H1 (cell line): ENCODE results near the gene GRID2. TPM values are rescaled to one million over a fixed set of nuclear protein-coding genes. Genes with fewer than 3 reads are reported as not detected.

Experiments
- CTCF ChIA-PET: fragments of 300-600 bp; sonication (Branson Sonifier 250); formaldehyde crosslinking; loops from one replicate; lab custom pipeline; 2021; ENCODE audit not compliant: partially characterized antibody; lab: Charles Lee
- POLR2A ChIA-PET: fragments of 300-600 bp; sonication (Branson Sonifier 250); formaldehyde crosslinking; loops from one replicate; lab custom pipeline; 2021; ENCODE audit warnings: inconsistent platforms; ENCODE audit not compliant: partially characterized antibody; lab: Charles Lee
- DNase-seq, 2 experiments: peaks; one replicate each; pipeline versions ENCODE4 v3.0.0 to v3.0.0-alpha.2; 2010 to 2022; ENCODE audit warnings: low spot score in 2 of 2, low read depth in 1 of 2, mixed read lengths in 1 of 2
- FAIRE-seq: peaks from 2 replicates; lab custom pipeline; 2011; peaks lifted over from hg19 to GRCh38; lab: Jason Lieb, UNC
- H2AFZ ChIP-seq: 2 replicates; pipeline ENCODE4 v1.8.1; 2012; ENCODE audit warnings: low read length, inconsistent platforms
- H2AK5ac ChIP-seq: 2 replicates; pipeline ENCODE4 v1.6.1; 2013; ENCODE audit warnings: low read depth, low read length
- H2BK120ac ChIP-seq: replicated peaks from 2 replicates; pipeline ENCODE3; 2013; ENCODE audit warnings: low read depth, low read length, inconsistent platforms
- H2BK12ac ChIP-seq: 2 replicates; pipeline ENCODE4 v1.6.1; 2013; ENCODE audit warnings: low read depth, low read length
- H2BK15ac ChIP-seq: 2 replicates; pipeline ENCODE4 v1.6.1; 2013; ENCODE audit warnings: low read length
- H2BK20ac ChIP-seq: 2 replicates; pipeline ENCODE4 v1.6.1; 2013; ENCODE audit warnings: low read length
- H2BK5ac ChIP-seq: 2 replicates; pipeline ENCODE4 v1.6.1; 2013; ENCODE audit warnings: low read depth, low read length
- H3K14ac ChIP-seq: 2 replicates; pipeline ENCODE4 v1.6.1; 2013; ENCODE audit warnings: inconsistent platforms; ENCODE audit not compliant: insufficient read length
- H3K18ac ChIP-seq: 2 replicates; pipeline ENCODE4 v1.6.1; 2013; ENCODE audit warnings: low read length; ENCODE audit errors: extremely low read depth
- H3K23ac ChIP-seq: 2 replicates; pipeline ENCODE4 v1.6.1; 2013; ENCODE audit warnings: inconsistent platforms; ENCODE audit not compliant: insufficient read length
- H3K23me2 ChIP-seq: 2 replicates; pipeline ENCODE4 v1.6.1; 2013; ENCODE audit warnings: low read depth, low read length
- H3K27ac ChIP-seq: 2 replicates; pipeline ENCODE4 v1.6.1; 2011; ENCODE audit warnings: low read depth, low read length, inconsistent platforms
- H3K27me3 ChIP-seq, 4 experiments: replicated peaks in 1 of 4; 1 replicate in 1 of 4; 2 replicates in 3 of 4; pipeline versions ENCODE4 v1.6.1 to v1.8.1; 2011 to 2013; ENCODE audit warnings: low read length in 3 of 4, mild to moderate bottlenecking in 3 of 4, inconsistent platforms in 2 of 4, mixed read lengths in 2 of 4, moderate library complexity in 1 of 4; ENCODE audit not compliant: control insufficient read depth in 3 of 4, insufficient read depth in 3 of 4; ENCODE audit errors: extremely low read depth in 1 of 4
- H3K36me3 ChIP-seq, 4 experiments: 2 replicates each; pipeline versions ENCODE4 v1.6.1 to v1.8.1; 2011 to 2013; ENCODE audit warnings: mild to moderate bottlenecking in 4 of 4, low read length in 3 of 4, moderate library complexity in 2 of 4, control low read depth in 1 of 4, inconsistent platforms in 1 of 4; ENCODE audit not compliant: insufficient read depth in 4 of 4, control insufficient read depth in 2 of 4
- H3K4ac ChIP-seq: replicated peaks from 2 replicates; pipeline ENCODE3; 2013; ENCODE audit warnings: low read length, low read depth, mixed read lengths, inconsistent platforms; ENCODE audit not compliant: insufficient read length
- H3K4me1 ChIP-seq, 4 experiments: replicated peaks in 1 of 4; 1 replicate in 1 of 4; 2 replicates in 3 of 4; pipeline versions ENCODE4 v1.6.1 to v1.8.1; 2011 to 2013; ENCODE audit warnings: low read length in 3 of 4, inconsistent platforms in 2 of 4, mixed read lengths in 1 of 4; ENCODE audit not compliant: insufficient read depth in 4 of 4, control insufficient read depth in 3 of 4
- H3K4me2 ChIP-seq, 2 experiments: 2 replicates each; pipeline versions ENCODE4 v1.6.1 to v1.8.1; 2011 to 2013; ENCODE audit warnings: low read depth in 2 of 2, low read length in 2 of 2, control low read depth in 1 of 2, inconsistent platforms in 1 of 2, mild to moderate bottlenecking in 1 of 2; ENCODE audit not compliant: insufficient read depth in 1 of 2
- H3K4me3 ChIP-seq, 4 experiments: fragments of 200-600, 300-600 bp in 1 of 4; sonication (generic), shearing (Covaris generic), sonication (Bioruptor Twin) in 1 of 4; 2 replicates each; pipeline versions ENCODE4 v1.5.1 to v1.8.1; 2011 to 2016; ENCODE audit warnings: low read length in 4 of 4, low read depth in 3 of 4, control low read depth in 2 of 4, inconsistent platforms in 2 of 4, mild to moderate bottlenecking in 2 of 4, mixed read lengths in 1 of 4, moderate library complexity in 1 of 4; ENCODE audit not compliant: insufficient read depth in 2 of 4; ENCODE audit errors: extremely low read depth in 1 of 4
- H3K56ac ChIP-seq: replicated peaks from 2 replicates; pipeline ENCODE3; 2013; ENCODE audit warnings: low read depth, mild to moderate bottlenecking, mixed read lengths, low read length, inconsistent platforms; ENCODE audit not compliant: insufficient read length
- H3K79me1 ChIP-seq: 2 replicates; pipeline ENCODE4 v1.6.1; 2013; ENCODE audit warnings: low read depth, low read length, control low read depth
- H3K79me2 ChIP-seq, 2 experiments: 2 replicates each; pipeline versions ENCODE4 v1.6.1 to v1.8.1; 2012 to 2013; ENCODE audit warnings: low read length in 2 of 2, mild to moderate bottlenecking in 2 of 2, inconsistent platforms in 1 of 2; ENCODE audit not compliant: insufficient read depth in 2 of 2, control insufficient read depth in 1 of 2
- H3K9ac ChIP-seq, 4 experiments: replicated peaks in 1 of 4; 1 replicate in 1 of 4; 2 replicates in 3 of 4; pipeline versions ENCODE4 v1.6.1 to v1.8.1; 2011 to 2013; ENCODE audit warnings: low read depth in 3 of 4, low read length in 3 of 4, control low read depth in 2 of 4, mild to moderate bottlenecking in 2 of 4, moderate library complexity in 2 of 4, inconsistent platforms in 1 of 4; ENCODE audit errors: extremely low read depth in 1 of 4
- H3K9me3 ChIP-seq, 2 experiments: 2 replicates each; pipeline versions ENCODE4 v1.6.1 to v1.8.1; 2012 to 2013; ENCODE audit warnings: mild to moderate bottlenecking in 2 of 2, moderate library complexity in 2 of 2, control low read depth in 1 of 2, inconsistent platforms in 1 of 2, low read depth in 1 of 2, low read length in 1 of 2, mixed read lengths in 1 of 2; ENCODE audit not compliant: insufficient read depth in 2 of 2
- H4K20me1 ChIP-seq, 2 experiments: replicated peaks in 1 of 2; 2 replicates each; pipeline versions ENCODE3 to v1.8.1; 2011 to 2013; ENCODE audit warnings: inconsistent platforms in 2 of 2, low read length in 2 of 2, mild to moderate bottlenecking in 1 of 2; ENCODE audit not compliant: insufficient read depth in 2 of 2, control insufficient read depth in 1 of 2
- H4K5ac ChIP-seq: 2 replicates; pipeline ENCODE4 v1.6.1; 2013; ENCODE audit warnings: low read length, low read depth, mixed read lengths, inconsistent platforms; ENCODE audit not compliant: insufficient read length
- H4K8ac ChIP-seq: 2 replicates; pipeline ENCODE4 v1.8.0; 2013; ENCODE audit warnings: mild to moderate bottlenecking, moderate library complexity, low read length, inconsistent platforms; ENCODE audit not compliant: insufficient read depth; ENCODE audit errors: extremely low read depth
- H4K91ac ChIP-seq: replicated peaks from 2 replicates; pipeline ENCODE3; 2013; ENCODE audit warnings: low read length, mixed read lengths, inconsistent platforms; ENCODE audit not compliant: insufficient read length
- BCL11A ChIP-seq, 2 experiments: IDR thresholded peaks; one replicate each; pipeline ENCODE4 v1.6.1; 2011; ENCODE audit warnings: low read depth in 2 of 2, low read length in 2 of 2, mild to moderate bottlenecking in 2 of 2
- CEBPB ChIP-seq: IDR thresholded peaks from 2 replicates; pipeline ENCODE4 v1.6.1; 2012; ENCODE audit warnings: low read depth, low read length
- SP2 ChIP-seq: IDR thresholded peaks from 2 replicates; pipeline ENCODE4 v1.6.1; 2012; ENCODE audit warnings: mild to moderate bottlenecking, low read length, inconsistent platforms
- SP4 ChIP-seq: IDR thresholded peaks from 2 replicates; pipeline ENCODE4 v1.6.1; 2012; ENCODE audit warnings: low read length, inconsistent platforms
- WGBS, 2 experiments: shearing (Covaris generic) in 1 of 2; methylation state at CpG; one replicate each; pipeline versions ENCODE4 v1.1.6 to v1.1.7; 2013 to 2015; ENCODE audit warnings: low lambda C conversion rate in 2 of 2, mixed read lengths in 2 of 2, inconsistent platforms in 1 of 2, low coverage in 1 of 2, missing lambda C conversion rate in 1 of 2; ENCODE audit not compliant: insufficient replicate concordance in 2 of 2, insufficient coverage in 1 of 2, insufficient read length in 1 of 2; ENCODE audit errors: extremely low coverage in 1 of 2, missing lambda C conversion rate in 1 of 2; 5-methylcytosine and 5-hydroxymethylcytosine counted together
- polyA plus RNA-seq, 7 experiments: library from polyadenylated mRNA; depleted of rRNA in 3 of 7; stranded (reverse) in 5 of 7; unstranded in 2 of 7; fragments of >200 nt in 5 of 7; fragments of 200-250 nt in 2 of 7; gene quantifications; 1 replicate in 5 of 7; 2 replicates in 1 of 7; 4 replicates in 1 of 7; pipeline versions ENCODE4 v1.2.1 to v1.2.3, GENCODE V29; 2011 to 2013; ENCODE audit warnings: missing spikeins in 2 of 7, mixed read lengths in 2 of 7
- total RNA-seq: library from RNA; stranded (reverse); fragmentation: NEBNext Ultra II Directional; extraction: Animal tissue kit (Norgen Biotek cat#: 25700); gene quantifications from 2 replicates; pipeline ENCODE4 v1.2.1, GENCODE V29; 2021

GRID2 gene
- total and polyA plus RNA-seq, 2 of the 8 experiments (the other 6 are each of a cell fraction or from before 2014, with no cell fraction given) = 31.1 to 81.9 TPM

- Histone ChIP-seq H3K4me3 (no peak overlapping the region), H3K36me3 (no peaks in the 10 kb centered on the region), H2AK5ac (no peak overlapping the region), H3K27me3 (no peaks in the 10 kb centered on the region), H3K23me2 (no peaks in the 10 kb centered on the region), H3K79me1 (no peaks in the 10 kb centered on the region), H4K91ac (no peak overlapping the region), H4K8ac (no peak overlapping the region), H3K4ac (no peak overlapping the region), H2BK15ac (no peak overlapping the region), H2BK12ac (no peak overlapping the region), H2BK5ac (no peak overlapping the region), H3K4me1 (no peaks in the 10 kb centered on the region), H2BK120ac (no peak overlapping the region), H3K79me2 (no peaks in the 10 kb centered on the region)
- POLR2A ChIA-PET = no interaction called here
- CTCF ChIA-PET = interaction anchor here (0.6 kb wide), 1 partner anchor 77 kb away, joined by 3 read pairs; no protein-coding TSS in a partner anchor
- no peak for FAIRE-seq
- TF ChIP-seq CEBPB (no peak), SP4 (no peak), SP2 (no peak), BCL11A (IDR thresholded peaks at IDR 0.05; ENCODE audit: low read depth in 2 of 2, low read length in 2 of 2) (no peak)
- TF ChIP-seq, all 59 proteins: peak for 0
- Histone ChIP-seq H4K20me1 (no peaks in the 10 kb centered on the region), H3K27ac (no peak overlapping the region), H3K4me2 (no peak overlapping the region), H4K5ac (no peak overlapping the region), H2AFZ (no peak overlapping the region), H3K18ac (no peak overlapping the region), H3K9me3 (no peaks in the 10 kb centered on the region), H3K9ac (no peak overlapping the region), H3K56ac (no peak overlapping the region), H2BK20ac (no peak overlapping the region), H3K23ac (no peak overlapping the region), H3K14ac (no peak overlapping the region)
- WGBS, 2 experiments = 95% methylated on average over 3 of the region's 3 CpGs; no CpG with 5 or more reads in 1 of the 2 experiments
- no peak for DNase-seq
Observed at GRCh38 chr4:93261207-93261606, 957.4 kb downstream of the GRID2 start.
